Keratinocyte (primary cell): ENCODE data around the gene ERCC6L2.

Experiments used
- EZH2 ChIP-seq: IDR thresholded peaks from one replicate; pipeline ENCODE4 v1.6.1; 2012; ENCODE audit warnings: inconsistent platforms, mild to moderate bottlenecking, low read length, moderate library complexity
- TF ChIP-seq, protein P1 (sequence below), 3 experiments: IDR thresholded peaks in 1 of 3; conservative IDR thresholded peaks in 1 of 3; optimal IDR thresholded peaks in 1 of 3; 2 replicates in 2 of 3; 3 replicates in 1 of 3; pipeline versions ENCODE3 to v1.5.1; 2011; ENCODE audit warnings: low read length in 3 of 3, mild to moderate bottlenecking in 3 of 3, moderate library complexity in 2 of 3, control low read depth in 1 of 3, inconsistent platforms in 1 of 3; ENCODE audit not compliant: insufficient read depth in 2 of 3; ENCODE audit errors: extremely low read depth in 1 of 3

DNA sequence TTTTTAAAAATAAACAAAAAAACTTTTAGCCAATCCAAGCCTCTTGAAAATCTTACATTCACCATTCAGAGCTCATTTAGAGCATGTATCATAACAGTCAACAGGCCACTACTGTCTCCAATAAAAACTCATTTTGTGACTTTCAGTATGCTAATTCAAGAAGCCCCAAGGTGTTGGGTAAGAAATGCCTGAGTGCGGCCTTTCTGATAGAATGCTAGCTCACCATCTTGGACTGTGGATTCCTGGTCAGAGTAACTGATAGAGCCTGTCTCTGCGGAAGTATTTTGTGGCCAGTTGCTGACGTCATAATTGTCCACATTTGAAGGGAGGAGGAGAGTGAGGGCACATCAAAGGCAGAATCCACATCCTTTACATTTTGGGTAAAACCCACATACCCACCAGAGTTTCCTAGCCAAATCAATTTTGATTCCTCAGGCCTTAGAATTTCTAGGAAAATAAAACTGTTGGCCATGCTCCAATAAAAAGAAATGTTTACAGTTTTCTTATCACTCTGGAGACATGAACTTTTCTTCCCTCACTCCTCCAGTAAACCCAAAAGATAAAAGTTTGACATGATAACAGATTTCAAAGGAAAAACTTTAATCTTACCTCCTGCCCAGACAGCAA is 41.1 kb upstream of the ERCC6L2 start:
- TF ChIP-seq, protein P1, sequence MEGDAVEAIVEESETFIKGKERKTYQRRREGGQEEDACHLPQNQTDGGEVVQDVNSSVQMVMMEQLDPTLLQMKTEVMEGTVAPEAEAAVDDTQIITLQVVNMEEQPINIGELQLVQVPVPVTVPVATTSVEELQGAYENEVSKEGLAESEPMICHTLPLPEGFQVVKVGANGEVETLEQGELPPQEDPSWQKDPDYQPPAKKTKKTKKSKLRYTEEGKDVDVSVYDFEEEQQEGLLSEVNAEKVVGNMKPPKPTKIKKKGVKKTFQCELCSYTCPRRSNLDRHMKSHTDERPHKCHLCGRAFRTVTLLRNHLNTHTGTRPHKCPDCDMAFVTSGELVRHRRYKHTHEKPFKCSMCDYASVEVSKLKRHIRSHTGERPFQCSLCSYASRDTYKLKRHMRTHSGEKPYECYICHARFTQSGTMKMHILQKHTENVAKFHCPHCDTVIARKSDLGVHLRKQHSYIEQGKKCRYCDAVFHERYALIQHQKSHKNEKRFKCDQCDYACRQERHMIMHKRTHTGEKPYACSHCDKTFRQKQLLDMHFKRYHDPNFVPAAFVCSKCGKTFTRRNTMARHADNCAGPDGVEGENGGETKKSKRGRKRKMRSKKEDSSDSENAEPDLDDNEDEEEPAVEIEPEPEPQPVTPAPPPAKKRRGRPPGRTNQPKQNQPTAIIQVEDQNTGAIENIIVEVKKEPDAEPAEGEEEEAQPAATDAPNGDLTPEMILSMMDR (optimal IDR thresholded peaks at IDR 0.05 in 1 of 3, IDR thresholded peaks at IDR 0.05 in 1 of 3, conservative IDR thresholded peaks at IDR 0.05 in 1 of 3; ENCODE audit: extremely low read depth in 1 of 3, insufficient read depth in 2 of 3, low read length in 3 of 3) = no peak
- no peak for TF ChIP-seq EZH2
